Left kidney (tissue), 2 donors: Measurements from ENCODE around the gene OLFML1. TPM values are rescaled to one million over a fixed set of nuclear protein-coding genes. Genes with fewer than 3 reads are reported as not detected.

Experiments
- DNase-seq: peaks from one replicate; pipeline ENCODE4 v3.0.0-alpha.2; 2013
- polyA plus RNA-seq: library from polyadenylated mRNA; unstranded; fragments of 120-200 nt; gene quantifications from one replicate; pipeline ENCODE4 v1.2.1, GENCODE V29; 2013; ENCODE audit not compliant: insufficient read length

OLFML1 gene
- polyA plus RNA-seq, 1 donor = 33.1 TPM

DNA sequence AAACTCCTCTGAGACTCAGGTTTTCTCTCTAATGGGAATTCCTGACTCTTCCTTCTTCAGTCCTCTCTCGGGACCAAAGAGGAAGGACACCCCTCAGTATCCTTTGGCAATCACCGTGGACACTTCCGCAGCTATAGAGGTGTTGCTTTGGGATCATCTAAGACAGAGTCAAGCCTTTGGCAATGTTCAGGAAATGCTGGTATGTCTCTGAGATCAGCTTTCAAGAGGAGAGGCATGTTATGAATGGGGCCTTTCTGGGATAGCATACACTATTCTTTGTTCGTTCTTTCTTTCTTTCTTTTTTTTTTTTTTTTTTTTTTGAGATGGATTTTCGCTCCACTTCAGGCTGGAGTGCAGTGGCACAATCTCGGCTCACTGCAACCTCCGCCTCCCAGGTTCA lies 14.2 kb upstream of the OLFML1 start:
- DNase-seq = no peak

GRCh38 chr11:7473717-7474116 lies 11.6 kb upstream of the OLFML1 start:
- no peak for DNase-seq

DNA sequence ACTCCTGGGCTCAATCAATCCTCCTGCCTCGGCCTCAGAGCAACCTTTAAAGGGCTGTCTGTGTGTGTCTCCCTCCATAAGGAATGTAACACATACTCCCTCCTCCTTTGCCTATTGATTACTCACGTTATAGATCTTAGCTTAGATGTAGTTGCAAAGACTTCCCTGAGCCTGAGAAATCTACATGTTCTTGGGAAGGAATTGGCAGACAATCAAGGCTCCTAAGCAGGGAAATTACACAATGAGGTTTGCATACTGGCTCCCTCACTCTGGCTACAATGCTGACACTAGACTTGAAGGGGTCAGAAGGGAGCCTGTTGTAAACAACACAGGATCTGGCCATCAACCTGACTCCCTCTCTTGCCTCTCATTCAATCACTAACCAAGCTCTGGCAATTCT lies 5.2 kb upstream of the OLFML1 start:
- no peak for DNase-seq

DNA sequence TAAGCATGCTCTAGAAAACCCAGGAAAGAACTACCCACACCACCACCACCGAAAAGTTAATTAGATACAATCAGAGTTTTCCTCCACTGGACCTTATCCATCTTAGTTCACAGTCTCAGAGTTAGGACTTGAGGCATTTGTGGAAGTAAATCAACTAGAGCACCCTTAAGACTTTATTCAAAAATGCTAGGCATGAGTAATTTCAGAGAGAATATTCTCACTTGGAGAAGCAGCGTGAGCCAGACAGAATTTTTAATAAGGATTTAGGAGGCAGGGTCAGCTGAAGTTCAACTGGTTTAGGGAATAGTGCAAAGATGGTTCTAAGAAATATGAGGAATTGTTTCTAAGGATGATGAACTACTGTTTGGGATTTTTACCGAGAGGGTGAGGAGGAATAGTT lies 1.2 kb upstream of the OLFML1 start:
- no peak for DNase-seq

DNA sequence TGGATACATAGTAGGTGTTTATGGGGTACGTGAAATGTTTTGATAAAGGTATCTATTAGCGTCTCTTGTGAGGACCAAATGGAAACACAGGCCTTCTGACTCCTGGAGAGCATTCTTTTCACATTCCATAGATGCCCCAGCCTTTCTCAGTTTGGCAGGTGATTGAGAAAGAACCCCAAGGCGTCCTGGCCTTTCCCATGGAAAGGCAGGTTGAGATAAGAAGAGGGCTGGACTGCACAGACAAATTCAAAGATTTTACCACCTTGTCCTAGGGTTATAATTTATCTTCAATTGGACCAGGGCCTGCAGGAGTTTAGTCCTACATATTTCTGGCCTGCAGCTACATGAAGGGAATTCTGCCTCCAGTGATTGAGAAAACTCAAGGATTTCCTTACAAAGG lies 661 bp upstream of the OLFML1 start:
- DNase-seq = no peak

- DNase-seq = no peak
Measured at GRCh38 chr11:7486098-7486780, 933 bp downstream of the OLFML1 start.

DNA sequence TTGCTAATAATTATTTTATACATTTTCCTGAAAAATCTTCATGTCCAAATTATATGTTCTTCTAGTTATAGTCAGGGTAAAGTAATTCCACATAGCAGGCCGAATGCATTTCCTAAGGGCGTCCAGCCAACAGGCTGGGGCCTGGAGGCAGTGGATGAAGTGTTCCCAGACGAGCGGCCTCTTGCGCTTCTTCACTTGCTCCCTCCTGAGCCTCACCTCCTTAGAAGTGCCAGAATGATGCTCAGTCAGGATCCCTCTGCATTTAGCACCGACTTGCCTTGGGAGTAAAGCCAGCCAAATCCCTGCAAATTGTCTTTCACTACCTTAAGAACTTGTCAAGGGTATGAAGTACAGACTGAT lies 1.5 kb downstream of the OLFML1 start:
- DNase-seq = no peak

- no peak for DNase-seq
Measured at GRCh38 chr11:7487360-7487759, 2.1 kb downstream of the OLFML1 start.

- DNase-seq = no peak
Measured at GRCh38 chr11:7488681-7489080, 3.4 kb downstream of the OLFML1 start.

GRCh38 chr11:7489376-7489775 lies 4.1 kb downstream of the OLFML1 start:
- DNase-seq = no peak

DNA sequence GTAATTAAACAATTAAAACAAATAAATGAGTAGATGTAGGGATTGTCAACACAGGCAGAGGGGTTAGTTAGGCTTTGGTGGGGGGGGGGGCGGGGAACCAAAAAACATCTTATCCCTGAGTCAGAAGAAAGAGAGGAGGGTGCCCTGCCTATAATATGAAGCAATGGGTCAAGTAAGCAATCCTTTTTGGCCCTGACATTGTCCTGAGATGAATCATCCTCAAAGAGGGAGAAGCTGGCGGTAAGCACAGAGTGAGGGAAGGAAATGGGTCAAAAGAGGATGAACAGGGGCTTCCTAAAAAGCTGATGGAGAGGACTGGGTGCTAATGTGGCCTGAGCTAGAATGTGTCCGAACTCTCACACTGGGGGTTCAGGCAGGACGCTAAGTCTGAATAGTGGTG lies 4.7 kb downstream of the OLFML1 start:
- no peak for DNase-seq

DNA sequence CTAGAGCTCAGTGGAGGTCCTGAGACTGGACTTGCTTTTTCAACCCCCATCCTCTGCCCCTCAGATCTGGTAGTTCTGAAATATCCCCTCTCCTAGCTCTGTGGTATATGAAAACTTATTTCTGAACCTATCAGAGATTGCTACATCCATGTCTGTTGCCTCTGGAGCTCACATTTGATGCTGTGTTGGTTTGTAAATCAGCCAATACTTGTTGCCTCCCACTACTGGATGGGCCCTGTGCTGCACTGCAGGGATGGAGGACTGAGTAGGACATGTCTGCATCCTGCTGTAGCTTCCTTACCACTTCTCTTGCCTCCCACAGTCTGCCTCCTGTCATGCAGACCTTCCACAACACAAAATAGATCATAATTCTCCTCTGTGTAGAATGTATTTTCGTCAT lies 5.2 kb downstream of the OLFML1 start:
- no peak for DNase-seq

DNA sequence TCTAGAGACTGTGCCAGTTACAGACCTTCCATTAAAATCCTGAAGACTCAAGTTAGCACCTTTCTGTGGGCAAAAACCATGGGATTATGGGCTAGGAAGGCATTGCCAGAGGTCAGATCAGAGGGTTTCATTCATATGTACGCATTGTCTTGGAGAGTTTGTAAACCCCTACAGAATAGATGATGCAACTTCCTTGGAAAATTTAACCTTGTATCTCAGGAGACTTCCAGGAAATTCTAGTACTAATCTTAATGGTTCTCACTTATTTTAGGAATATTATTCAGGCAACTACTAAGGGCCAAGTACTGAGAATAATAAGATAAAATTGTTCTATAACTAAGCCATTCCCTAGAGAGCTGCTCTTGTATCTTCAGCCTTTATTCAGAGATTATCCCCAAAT lies 6.9 kb downstream of the OLFML1 start:
- DNase-seq = no peak

- DNase-seq = no peak
Measured at GRCh38 chr11:7493670-7494069, 8.4 kb downstream of the OLFML1 start.

- DNase-seq = no peak
Measured at GRCh38 chr11:7494086-7494745, 8.9 kb downstream of the OLFML1 start.

GRCh38 chr11:7495882-7496551 lies 10.7 kb downstream of the OLFML1 start:
- DNase-seq = no peak

DNA sequence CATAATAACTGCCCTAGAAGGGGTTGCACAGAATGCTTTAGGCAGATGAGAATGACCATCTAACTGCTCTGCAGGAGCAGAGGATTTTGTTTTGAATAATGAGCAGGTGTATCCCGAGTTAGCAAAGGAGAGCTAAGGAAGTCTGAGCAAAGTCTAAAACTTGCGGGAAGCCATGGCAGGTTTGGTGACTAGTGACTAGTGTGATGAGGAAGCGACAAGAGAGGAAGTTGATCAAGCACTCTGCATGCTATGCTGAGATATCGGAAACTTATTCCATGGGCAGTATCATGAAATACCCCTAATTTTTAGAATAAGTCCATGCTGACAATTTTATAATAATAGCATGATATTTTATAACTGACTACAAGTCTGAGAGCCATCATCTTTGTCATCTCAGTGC lies 12.9 kb downstream of the OLFML1 start:
- DNase-seq = no peak

DNA sequence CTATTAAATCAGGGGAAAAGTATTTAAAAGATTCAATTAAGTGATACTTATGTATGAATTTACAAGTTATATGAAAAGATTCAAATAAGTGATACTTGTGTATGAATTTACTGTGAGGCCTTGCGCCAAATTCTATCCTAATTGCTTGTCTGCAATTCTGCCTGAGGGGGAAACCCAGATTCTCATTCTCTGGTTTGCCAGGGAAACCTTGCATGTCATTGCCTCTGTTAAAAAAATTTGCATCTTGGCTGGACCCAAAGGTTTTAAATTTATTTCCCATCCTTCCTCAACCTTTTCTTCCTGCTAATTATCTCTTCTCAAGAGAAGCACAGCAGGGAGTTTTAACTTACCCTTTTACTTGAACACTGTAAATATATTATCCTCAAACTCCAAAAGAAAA lies 13.8 kb downstream of the OLFML1 start:
- no peak for DNase-seq

DNA sequence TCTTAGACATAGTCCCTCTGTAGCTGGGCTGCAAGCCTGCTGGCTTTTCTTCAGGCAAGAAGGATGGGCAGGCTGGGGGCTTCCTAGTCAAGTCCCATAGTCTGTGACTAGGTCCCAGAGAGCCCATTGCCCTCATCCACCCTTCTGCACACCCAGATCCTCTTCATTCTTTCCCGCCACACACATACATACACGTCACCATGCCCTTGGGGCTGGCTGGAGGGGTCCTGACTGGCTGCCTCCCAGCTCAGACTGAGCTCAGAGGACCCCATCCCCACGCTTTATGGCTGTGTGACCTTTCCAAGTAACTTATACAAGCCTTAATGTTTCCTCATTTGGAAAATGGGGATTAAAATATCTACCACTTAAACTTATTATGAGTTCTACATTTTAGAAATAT lies 14.9 kb downstream of the OLFML1 start:
- DNase-seq = no peak

- DNase-seq = no peak
Measured at GRCh38 chr11:7501251-7501650, 15.9 kb downstream of the OLFML1 start.

DNA sequence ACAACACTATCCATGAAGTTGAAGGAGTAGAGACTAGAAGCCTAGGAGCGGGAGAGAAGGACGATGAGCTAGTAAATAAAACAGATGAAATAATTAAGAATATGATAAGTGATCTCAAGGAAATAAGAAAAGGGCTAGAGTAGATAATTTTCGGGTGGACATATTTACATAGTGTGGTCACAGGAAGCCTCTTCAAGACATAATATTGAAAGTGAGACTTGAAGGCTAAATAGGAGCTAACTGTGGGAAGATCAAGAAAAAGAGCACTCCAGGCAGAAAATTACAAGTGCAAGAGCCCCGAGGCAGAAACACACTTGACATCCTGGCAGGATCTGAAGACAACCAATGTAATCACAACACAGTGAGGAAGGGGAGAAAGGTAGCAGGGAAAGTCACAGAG lies 16.6 kb downstream of the OLFML1 start:
- DNase-seq = no peak

DNA sequence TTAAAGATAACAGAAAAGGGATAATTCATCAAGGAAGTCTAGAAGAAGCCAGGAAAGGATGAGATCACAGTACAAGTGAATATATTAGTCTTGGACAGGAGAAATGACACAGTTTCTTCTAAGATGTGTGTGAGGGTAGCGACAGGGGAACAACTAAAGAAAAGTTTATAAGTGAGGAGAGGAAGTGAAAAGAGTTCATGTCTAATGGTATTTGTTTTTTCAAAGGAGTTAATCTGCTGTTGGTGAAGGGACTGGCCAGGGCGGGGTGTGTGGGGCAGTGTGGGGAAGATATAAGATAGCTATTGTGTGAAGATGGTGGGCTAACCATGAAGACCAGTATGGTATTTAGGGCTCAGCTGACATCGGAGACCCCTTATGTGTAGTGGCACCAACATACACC lies 20.9 kb downstream of the OLFML1 start:
- no peak for DNase-seq

GRCh38 chr11:7508087-7508486 lies 22.8 kb downstream of the OLFML1 start:
- DNase-seq = no peak

GRCh38 chr11:7509966-7510365 lies 24.7 kb downstream of the OLFML1 start:
- DNase-seq = no peak
